Muscle layer of duodenum (tissue), 2 donors: ENCODE results near the gene CGB8.

Source experiments
- H3K27ac ChIP-seq: one replicate; pipeline ENCODE4 v1.7.0; 2013; ENCODE audit warnings: mild to moderate bottlenecking, low read length
- H3K27me3 ChIP-seq: one replicate; pipeline ENCODE4 v1.7.0; 2013; ENCODE audit warnings: low read depth, mild to moderate bottlenecking, control low read depth, low read length
- H3K36me3 ChIP-seq, 2 donors: one replicate each; pipeline ENCODE4 v1.7.0; 2013; ENCODE audit warnings: low read length in 2 of 2, control low read depth in 1 of 2, mild to moderate bottlenecking in 1 of 2; ENCODE audit not compliant: insufficient read depth in 2 of 2, control insufficient read depth in 1 of 2
- H3K4me1 ChIP-seq, 2 donors: one replicate each; pipeline ENCODE4 v1.7.0; 2013; ENCODE audit warnings: low read length in 2 of 2, mild to moderate bottlenecking in 2 of 2, control low read depth in 1 of 2, moderate library complexity in 1 of 2; ENCODE audit not compliant: insufficient read depth in 2 of 2, control insufficient read depth in 1 of 2
- H3K4me3 ChIP-seq, 2 donors: one replicate each; pipeline ENCODE4 v1.7.0; 2013; ENCODE audit warnings: low read length in 2 of 2, low read depth in 1 of 2, mild to moderate bottlenecking in 1 of 2
- H3K9me3 ChIP-seq, 2 donors: one replicate each; pipeline ENCODE4 v1.7.0; 2013; ENCODE audit warnings: low read length in 2 of 2, control low read depth in 1 of 2, mild to moderate bottlenecking in 1 of 2; ENCODE audit not compliant: control insufficient read depth in 1 of 2
- donor health status: healthy.

Gene CGB8

DNA sequence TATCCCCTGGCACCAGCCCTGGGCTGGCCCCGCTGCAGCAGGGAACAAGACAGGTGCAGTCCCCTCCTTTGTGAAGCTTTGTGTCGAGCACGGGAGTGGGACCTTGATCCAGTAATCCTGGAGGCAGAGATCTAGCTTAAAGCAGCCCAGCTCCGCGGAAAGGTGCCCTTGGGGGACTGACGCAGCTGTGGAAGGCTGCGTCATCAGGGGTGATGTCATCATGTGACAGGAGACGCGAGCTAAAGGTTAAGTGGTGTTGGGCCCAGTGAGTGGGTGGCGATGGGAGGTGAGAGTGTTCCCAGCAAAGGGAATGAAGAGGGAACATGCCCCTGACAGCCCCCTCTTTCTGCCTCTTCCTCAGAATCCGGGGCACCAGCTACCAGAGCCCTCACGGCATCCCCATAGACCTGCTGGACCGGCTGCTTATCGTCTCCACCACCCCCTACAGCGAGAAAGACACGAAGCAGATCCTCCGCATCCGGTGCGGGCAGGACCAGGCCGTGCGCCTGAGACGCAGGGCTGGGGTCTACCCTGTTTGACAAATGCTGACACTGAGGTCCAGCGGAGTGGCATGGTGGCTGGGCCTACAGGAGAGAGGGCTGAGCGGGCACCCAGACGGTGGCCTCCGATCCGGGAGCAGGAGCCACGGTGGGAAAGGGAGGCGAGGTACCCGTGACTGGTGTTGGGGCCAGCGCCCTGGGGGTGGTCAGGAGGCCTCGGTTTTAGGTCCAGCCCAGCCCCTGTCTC, 34.6 kb downstream of the CGB8 start:
- Histone ChIP-seq H3K4me3 (no peak overlapping the region), H3K27me3 (no peaks in the 10 kb centered on the region), H3K36me3 (peaks cover 14 to 61% of the 10 kb centered on the region in 2 donors), H3K9me3 (no peaks in the 10 kb centered on the region), H3K27ac (no peak overlapping the region), H3K4me1 (peaks cover 0 to 17% of the 10 kb centered on the region in 2 donors)

DNA sequence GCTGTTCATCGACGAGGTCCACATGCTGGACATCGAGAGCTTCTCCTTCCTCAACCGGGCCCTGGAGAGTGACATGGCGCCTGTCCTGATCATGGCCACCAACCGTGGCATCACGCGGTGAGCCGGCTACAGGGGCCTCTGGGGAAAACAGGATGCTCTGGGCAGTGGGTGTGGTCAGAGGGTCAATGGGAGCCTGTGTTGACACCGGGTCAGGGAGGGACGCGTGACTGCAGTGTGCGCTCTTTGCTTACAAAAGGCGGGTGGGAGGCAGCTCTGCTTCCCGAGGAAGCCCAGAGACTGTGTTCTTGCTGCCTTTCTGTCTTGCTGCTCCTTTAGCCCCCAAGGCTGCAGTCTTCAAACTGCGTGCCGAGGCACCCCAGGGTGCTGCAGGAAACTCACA, 37.7 kb downstream of the CGB8 start:
- no peaks in the 10 kb centered on the region for H3K4me1 ChIP-seq
- no peak overlapping the region for H3K27ac ChIP-seq

DNA sequence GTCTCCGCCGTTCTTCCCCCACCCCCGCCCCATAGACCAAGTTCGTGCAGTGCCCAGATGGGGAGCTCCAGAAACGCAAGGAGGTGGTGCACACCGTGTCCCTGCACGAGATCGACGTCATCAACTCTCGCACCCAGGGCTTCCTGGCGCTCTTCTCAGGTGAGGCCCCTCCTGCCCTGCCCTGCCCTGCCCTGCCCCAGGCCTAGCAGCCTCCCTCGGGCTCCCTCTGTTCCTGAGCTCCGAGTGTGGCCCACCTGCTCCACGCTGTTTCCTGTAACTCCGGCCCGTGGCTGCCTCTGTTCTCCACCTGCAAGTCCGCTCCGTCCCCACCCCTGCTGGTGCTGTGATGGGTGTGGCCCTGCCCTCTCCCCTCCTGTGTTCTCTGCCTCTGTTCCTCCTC, 38.5 kb downstream of the CGB8 start:
- Histone ChIP-seq H3K27ac (no peak overlapping the region), H3K36me3 (peaks cover 31 to 74% of the 10 kb centered on the region in 2 donors), H3K4me3 (no peak overlapping the region), H3K9me3 (no peaks in the 10 kb centered on the region), H3K4me1 (no peaks in the 10 kb centered on the region), H3K27me3 (no peaks in the 10 kb centered on the region)

More for the DNA sequence above, 37.7 kb downstream of the CGB8 start:
- Histone ChIP-seq H3K36me3 (peaks cover 27 to 74% of the 10 kb centered on the region in 2 donors), H3K4me3 (no peak overlapping the region), H3K27me3 (no peaks in the 10 kb centered on the region), H3K9me3 (no peaks in the 10 kb centered on the region)

DNA sequence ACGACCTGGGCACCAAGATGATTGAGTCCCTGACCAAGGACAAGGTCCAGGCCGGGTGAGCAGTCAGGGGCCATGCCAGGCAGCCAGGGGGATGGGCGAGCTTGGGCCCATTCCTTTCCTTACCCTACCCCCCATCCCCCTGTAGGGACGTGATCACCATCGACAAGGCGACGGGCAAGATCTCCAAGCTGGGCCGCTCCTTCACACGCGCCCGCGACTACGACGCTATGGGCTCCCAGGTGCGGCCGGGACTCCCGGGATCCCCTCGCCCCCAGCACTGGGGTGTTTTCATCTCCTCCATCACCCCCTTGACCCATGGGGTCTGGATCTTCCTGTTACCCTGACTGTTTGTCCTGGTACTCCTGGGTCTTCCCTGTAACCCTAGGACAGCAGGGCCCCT, 39.1 kb downstream of the CGB8 start:
- peaks cover 37 to 74% of the 10 kb centered on the region in 2 donors for H3K36me3 ChIP-seq
- H3K4me3 ChIP-seq = no peak overlapping the region
- H3K27me3 ChIP-seq = no peaks in the 10 kb centered on the region
- no peaks in the 10 kb centered on the region for H3K9me3 ChIP-seq
- no peaks in the 10 kb centered on the region for H3K4me1 ChIP-seq
- no peak overlapping the region for H3K27ac ChIP-seq

DNA sequence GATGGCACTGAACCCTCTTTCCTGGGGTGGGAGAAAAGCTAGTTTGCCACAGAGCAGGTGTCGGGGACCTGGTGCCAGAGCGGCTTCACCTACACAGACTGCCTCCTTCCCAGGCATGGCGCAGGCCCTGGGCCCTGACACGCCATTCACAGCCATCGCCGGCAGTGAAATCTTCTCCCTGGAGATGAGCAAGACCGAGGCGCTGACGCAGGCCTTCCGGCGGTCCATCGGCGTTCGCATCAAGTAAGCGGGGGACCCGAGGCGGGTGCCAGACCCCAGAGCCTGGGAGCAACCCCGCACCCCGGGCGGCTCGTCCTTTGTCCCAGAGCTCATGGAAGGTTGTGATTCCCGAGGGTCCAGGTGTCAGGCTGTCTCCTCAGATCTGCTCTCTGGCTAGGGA, 42.0 kb downstream of the CGB8 start:
- H3K4me3 ChIP-seq = no peak overlapping the region
- H3K36me3 ChIP-seq = peaks cover 35 to 73% of the 10 kb centered on the region in 2 donors
- H3K9me3 ChIP-seq = no peaks in the 10 kb centered on the region
- no peak overlapping the region for H3K27ac ChIP-seq
- no peaks in the 10 kb centered on the region for H3K4me1 ChIP-seq
- no peaks in the 10 kb centered on the region for H3K27me3 ChIP-seq

DNA sequence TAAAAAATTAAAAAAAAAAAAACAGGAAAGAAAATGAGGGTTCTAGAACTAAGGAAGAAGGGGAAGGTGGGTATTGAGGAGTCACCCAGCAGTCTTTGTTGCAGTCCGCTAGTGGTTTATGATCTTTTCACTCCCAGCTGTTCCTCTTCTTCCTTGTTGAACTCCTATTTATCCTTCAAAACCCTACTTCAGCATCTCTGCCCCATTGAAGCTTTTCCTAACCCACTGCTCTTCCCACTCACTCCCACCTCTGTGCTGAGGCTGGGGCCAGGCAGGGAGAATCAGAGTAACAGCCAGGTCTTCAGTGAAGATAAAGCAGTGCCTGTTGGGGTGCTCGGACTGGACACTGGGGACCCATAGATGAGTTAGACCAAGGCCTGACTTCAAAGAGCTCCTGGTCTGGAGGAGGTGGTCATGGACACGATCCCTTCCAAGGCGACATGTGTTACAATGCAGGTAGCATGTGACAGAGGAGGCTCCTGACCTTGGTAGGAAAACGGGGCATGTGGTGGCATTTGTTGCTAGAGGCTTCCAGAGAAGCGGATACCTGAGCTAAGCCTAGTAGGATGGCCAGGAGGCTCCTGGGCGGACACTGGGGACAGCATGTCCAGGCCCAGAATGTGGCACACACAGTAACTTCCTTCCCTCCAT, 43.8 kb downstream of the CGB8 start:
- H3K4me1 ChIP-seq = no peaks in the 10 kb centered on the region
- H3K4me3 ChIP-seq = no peak overlapping the region
- no peaks in the 10 kb centered on the region for H3K9me3 ChIP-seq
- H3K27me3 ChIP-seq = no peaks in the 10 kb centered on the region
- peaks cover 27 to 55% of the 10 kb centered on the region in 2 donors for H3K36me3 ChIP-seq
- H3K27ac ChIP-seq = no peak overlapping the region

DNA sequence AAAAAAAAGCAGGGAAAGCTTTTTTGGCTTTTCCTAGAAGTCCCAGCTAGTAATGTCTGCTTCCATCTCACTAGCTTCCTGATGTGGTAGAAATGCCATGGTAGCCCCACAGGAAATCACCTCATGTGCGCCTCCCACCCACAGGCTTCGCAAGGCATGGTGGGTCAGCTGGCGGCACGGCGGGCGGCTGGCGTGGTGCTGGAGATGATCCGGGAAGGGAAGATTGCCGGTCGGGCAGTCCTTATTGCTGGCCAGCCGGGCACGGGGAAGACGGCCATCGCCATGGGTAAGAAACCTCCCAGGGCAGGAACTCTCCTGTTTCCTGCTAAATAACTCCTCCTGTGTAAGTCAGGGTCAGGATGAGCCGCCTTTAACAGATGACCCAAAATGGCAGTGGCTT, 44.8 kb downstream of the CGB8 start:
- no peaks in the 10 kb centered on the region for H3K27me3 ChIP-seq
- no peak overlapping the region for H3K4me3 ChIP-seq
- H3K27ac ChIP-seq = no peak overlapping the region
- no peaks in the 10 kb centered on the region for H3K4me1 ChIP-seq
- H3K36me3 ChIP-seq = peaks cover 31 to 46% of the 10 kb centered on the region in 2 donors
- H3K9me3 ChIP-seq = no peaks in the 10 kb centered on the region

DNA sequence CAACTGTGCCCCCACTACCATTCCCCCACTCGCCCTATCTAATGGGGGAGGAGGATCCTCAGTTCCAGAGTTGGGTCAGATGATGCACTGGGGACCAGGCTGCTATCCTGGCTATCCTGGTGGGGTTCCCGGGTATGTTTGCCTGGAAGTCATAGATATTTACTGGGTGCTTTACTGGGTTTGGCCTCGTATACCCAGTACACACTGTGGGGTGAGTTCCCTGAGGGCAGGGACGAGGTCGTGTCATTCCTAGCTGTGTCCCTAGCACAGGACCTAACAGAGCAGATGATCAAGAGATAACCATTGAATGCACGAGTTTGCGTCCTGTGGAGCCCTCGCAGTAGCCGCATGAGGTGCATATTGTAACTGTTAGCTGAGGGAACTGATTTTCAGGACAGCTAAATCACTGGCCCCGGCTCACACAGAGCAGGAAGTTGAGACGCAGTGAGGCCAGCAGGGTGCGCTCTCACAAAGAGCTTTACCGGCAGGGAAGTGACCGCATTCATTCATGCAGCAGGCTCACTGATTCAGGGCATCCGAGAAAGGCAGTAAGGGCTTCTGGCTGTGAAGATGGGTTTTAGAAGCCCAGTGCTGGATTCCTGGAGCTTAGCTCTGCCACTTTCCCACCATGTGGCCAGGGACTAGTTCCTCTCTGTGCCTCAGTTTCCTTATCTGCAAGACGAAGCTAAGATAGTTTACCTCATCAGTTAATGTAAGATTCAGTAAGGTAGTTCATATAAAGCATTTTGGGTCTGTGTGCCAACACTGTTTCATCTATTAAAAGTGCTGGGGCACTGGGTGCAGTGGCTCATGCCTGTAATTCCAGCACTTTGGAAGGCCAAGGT, 49.2 kb downstream of the CGB8 start:
- no peak overlapping the region for H3K27ac ChIP-seq
- no peak overlapping the region for H3K4me3 ChIP-seq
- peaks cover 8 to 17% of the 10 kb centered on the region in 2 donors for H3K36me3 ChIP-seq
- no peaks in the 10 kb centered on the region for H3K9me3 ChIP-seq
- H3K4me1 ChIP-seq = peaks cover 0 to 3% of the 10 kb centered on the region in 2 donors
- no peaks in the 10 kb centered on the region for H3K27me3 ChIP-seq

DNA sequence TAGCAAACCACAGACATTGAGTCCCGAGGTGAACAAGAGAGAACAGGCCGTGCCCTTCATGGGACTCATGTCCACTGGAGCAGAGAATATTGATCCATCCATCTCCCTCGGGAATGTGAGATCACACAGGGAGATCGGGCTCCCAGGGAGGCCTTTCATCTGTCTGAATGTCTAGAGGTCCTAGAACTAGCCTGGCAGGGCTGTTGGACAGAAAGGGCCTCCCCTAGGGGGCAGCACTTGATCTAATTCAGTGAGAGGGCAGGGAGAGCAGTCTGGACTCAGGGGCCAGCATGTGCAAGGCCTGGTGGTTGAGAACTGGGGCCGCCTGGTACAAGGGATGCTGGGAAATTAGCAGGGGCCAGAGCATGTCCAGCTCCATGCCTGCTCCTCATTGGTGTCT, 50.9 kb downstream of the CGB8 start:
- peaks cover 0 to 12% of the 10 kb centered on the region in 2 donors for H3K4me1 ChIP-seq
- no peaks in the 10 kb centered on the region for H3K27me3 ChIP-seq
- no peak overlapping the region for H3K4me3 ChIP-seq
- H3K9me3 ChIP-seq = no peaks in the 10 kb centered on the region
- peaks cover under 1 to 4% of the 10 kb centered on the region in 2 donors for H3K36me3 ChIP-seq
- H3K27ac ChIP-seq = no peak overlapping the region
